ENCODE data around the gene TMEM33.
A peak's percentile ranks its signal among the peaks of the same experiment; 100 is the strongest.

The TMEM33 gene

DNA sequence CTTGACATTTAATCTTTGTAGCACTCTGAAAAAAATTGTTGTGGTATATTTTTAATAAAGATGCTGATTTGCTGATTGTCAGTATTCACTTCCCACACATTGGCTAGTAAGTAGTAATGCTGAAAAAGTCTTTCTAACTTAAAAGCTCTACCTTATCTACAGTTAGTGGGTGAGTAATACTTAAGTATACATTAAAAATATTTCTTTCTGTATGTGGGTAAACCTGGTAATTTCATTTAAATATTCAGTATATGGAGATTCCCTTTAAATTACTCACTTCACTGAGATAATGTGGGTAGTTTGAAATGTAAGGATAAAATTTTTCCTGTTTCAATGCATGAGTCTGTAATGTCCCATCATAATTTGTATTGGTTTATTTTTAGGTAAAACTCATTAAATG lies 5.6 kb downstream of the TMEM33 start:
- FAIRE-seq: no peak

DNA sequence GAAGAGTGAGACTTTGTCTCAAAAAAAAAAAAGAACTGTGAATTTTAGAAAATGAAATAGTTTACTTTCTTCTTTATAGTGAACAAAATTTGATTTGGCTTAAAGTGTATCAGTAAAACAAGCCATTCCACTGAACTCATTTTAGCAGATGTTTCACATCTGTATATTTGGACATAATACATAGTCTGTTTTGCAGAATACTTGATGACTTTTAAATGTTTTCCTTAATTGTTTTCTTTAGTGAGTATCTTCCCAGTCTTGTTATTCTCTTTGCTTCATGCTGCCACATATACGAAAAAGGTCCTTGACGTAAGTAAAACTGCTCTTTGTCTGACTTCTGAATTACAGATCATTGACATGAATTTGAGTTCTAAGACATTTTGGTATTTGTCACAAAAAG lies 8.3 kb downstream of the TMEM33 start:
- FAIRE-seq: no peak

DNA sequence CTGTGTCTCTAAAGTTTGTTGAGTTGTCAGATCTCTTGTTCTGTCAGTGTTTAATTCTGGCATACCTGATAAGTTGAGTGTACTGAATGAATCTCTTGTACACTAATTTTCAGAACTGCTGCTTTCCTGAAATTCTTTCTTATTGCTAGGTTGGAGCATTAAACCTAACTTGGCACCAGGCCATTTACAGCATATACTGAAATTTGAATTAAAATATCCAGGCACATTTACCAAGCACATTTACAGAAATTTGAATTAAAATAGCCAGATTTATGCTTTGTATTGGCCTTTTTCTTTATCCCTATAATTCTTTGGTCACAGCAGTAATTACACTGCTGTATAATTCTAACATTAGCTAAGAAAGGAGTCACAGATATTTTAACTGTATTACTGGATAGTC lies 8.9 kb downstream of the TMEM33 start:
- no peak for FAIRE-seq

DNA sequence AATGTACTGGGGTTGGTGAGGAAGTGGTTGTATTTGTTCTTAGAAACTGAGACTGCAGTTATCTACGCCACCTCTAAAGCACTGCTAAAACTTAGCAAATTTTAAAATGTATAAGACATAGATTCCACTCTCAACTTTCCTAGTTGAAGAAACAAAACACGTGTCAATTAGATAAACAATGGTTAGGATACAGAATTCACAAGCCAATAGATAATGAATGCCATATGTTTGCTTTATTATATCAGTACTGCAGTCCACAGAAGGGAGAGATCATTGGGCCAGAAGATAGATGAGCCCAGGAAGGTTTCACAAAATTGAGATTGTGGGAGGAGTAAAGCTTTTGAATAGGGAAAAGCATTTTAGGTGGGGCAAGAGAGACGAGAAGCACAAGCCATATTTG lies 14.3 kb downstream of the TMEM33 start:
- no peak for FAIRE-seq

DNA sequence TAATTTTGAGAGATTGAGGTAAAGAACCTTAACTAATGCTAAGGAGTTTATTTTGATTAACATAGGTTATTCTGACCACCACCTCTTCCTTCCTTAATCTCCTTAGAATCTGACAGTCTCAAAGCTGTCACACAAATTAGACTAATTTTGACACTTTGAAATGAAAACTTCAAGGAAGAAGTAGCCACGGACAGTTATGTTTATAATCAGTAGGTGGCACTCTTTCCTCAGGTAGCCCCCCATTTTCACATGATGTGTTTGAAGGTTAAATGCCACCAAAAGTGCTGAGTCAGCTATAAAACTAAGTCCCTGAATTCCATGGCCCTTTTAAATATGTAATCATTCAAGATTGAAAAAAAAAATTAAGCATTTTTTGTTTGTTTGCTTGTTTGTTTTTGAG lies 22.4 kb downstream of the TMEM33 start:
- FAIRE-seq: no peak

DNA sequence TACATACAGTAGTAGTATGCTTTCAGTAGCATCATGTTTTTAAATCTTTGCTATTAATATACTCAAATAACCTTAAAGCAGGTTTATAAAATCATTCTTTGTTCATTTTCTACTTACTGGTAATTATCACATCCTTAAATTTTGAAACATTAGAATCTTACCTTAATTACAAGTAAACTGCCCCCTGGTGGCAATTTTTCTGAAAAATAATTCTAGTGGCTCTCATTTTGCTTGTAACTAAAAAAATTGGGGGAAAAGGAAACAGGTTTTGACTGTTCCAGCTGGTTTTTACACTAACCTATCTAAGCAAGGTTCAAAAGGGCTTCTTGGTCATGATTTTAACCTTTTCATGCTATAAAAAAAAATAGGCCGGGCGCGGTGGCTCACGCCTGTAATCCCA lies 27.9 kb downstream of the TMEM33 start:
- no peak for FAIRE-seq

DNA sequence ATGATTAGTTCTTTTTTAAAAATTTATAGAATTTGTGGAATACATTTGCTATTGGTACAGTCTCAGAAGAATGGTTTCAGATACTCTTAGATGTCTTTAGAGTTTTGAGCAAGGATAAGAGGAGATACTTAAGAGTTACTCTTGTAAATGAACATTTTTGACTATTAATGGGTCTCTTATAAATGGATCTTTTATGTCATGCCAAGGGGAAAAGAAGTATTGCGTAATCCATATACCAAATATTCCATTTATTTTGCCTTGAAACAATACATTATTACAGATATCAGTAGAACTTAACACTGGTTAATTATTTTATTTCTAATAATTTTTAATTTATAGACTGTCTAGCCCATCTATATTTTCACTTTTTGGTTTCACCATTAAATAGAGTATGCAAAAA lies 29.2 kb downstream of the TMEM33 start:
- FAIRE-seq: no peak

DNA sequence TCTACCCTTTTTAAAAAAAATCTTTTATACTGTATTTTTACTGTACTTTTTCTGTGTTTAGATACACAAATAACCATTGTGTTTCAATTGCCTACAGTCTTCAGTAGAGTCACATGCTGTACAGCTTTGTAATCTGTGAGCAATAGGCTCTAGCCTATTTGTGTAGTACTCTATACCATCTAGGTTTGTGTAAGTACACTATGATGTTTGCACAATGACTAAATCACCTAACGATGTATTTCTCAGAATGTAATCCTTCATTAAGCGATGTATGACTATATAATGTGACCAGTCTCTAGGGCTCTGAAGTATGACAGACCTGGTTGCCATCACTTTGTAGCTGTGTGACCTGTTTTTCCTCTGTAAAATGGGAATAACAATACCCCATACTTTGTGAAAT lies 32.2 kb downstream of the TMEM33 start:
- no peak for FAIRE-seq

DNA sequence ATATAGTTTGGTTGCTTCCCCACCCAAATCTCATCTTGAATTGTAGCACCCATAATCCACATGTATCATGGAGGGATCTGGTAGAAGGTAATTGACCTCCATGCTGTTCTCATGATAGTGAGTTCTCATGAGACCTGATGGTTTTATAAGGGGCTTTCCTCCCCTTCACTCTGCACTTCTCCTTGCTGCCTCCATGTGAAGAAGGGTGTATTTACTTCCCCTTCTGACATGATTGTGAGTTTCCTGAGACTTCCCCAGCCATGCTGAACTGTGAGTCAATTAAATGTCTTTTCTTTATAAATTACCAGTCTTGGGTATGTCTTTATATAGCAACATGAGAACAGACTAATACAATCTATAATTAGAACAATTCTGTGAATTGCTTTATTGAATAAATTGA lies 34.4 kb downstream of the TMEM33 start:
- FAIRE-seq: no peak

DNA sequence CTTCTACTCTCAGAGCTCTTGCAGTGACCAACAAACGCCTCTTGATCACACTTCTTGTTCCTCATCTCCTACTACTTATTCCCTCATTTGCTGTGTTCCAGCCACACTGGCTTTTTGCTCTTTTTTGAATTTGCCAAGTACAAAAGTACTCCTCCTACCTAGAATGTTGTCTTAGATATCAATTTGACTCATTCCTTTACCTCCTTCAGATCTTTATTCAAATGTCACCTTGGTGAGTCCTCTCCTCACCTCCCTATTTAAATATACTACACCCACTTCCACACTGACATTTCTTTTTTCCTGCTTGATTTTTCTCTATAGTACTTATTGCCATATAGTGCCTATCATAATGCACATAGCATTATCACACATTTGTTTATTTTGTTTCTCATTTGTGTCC lies 40.1 kb downstream of the TMEM33 start:
- no peak for FAIRE-seq

DNA sequence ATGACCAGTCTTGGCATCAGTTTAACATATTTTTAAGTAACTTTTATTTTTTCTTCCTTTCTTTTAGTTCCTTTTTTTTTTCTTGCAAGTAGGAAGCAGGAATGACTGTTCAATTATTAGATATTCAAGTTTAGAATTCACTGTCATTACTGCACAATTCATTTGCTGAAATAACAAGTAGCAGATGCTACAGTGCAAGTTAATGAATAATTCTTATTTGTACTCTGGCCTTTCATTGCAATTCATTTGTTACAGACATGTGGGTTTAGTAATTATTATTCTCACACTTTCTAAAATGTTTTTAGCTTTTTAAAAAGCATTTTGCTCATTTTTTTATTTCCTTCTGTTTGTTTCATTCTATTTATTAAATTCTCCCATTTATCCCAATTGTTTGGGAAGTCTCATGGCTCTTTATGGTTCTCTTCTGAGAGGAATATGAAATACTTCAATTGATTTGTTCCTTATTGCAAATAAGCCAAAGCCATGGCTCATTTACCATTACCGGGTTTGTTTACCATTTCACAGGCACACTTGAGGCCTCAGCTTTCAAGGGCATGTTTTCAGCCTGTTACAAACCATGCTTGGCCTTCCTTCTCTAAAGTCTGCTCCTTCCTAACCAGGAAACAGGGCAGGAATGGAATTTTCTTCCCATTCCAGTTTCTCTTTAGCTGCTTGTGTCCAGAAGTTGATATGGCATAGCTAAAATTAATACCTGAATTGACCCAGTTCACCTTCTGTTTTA lies 41.7 kb downstream of the TMEM33 start:
- no peak for FAIRE-seq

DNA sequence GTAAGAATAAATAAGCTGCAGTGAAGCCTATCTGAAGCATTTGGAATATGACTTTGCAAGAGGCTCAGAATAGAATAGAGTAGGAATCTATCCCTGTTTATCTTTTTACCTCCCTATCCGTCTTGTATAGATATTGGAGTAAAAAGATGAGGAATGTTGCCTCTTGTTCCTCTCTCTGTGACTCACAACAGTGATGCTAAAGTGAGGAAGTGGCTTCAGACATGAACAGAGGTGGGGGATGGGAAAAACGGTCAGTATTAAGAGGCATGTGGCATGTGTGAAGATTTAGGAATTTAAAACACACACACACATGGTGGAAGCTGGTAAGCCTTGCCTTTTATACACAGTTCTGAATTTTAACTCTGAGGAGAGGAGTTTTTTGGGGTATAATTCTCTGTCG lies 42.5 kb downstream of the TMEM33 start:
- no peak for FAIRE-seq

DNA sequence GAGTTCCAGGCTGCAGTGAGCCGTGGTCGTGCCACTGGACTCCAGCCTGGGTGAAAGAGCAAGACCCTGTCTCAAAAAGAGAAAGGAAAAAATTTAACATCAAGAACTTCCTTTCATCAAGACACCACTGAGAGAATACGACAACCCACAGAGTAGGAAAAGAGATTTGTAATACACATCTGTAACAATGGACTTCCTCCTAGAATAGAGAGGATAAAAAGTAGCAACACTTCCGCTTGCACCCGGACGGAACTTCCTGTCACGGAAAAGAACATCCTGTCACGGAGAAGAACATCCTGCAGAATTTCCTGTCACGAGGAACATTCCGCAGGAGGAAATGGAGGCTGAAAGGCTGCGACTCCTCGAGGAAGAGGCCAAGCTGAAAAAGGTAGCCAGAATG lies 46.2 kb downstream of the TMEM33 start, which contains the start of gene DCAF4L1:
Gene DCAF4L1, plus strand, starts transcription at position 301 of the 400 bp plus-strand sequence. Its CDS starts 37 bp downstream, at position 338.
- FAIRE-seq: no peak

DNA sequence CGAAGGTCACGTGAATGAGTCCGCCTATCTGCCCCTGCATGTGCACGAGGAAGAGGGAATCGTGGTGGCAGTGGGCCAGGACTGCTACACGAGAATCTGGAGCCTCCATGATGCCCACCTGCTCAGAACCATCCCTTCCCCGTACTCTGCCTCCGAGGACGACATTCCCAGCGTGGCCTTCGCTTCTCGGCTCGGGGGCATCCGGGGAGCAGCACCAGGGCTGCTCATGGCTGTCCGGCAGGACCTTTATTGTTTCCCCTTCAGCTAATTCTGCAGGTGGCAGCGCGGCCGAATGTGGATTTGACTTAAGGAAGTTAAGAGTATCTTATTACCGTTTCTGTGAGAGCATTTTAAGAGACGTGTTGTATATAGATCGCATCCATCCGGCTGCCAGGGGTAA lies 47.5 kb downstream of the TMEM33 start:
- FAIRE-seq: no peak

DNA sequence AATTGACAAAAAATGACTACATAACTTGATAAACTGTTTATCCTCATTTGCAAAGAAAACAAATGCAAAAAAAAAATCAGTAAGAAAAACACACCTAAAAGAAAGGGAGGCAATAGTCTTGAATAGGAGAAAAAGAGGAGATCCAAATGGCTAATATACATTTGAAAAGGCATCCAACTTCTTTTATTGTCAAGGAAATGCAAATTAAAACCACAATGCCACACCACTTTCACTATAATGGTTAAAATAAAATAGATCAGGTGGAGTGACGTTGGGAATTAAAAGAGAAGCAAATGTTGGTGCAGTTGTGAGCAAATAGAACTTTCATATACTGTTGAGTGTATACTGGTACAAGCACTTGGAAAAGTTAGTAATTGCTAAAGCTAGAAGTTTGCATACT lies 49.9 kb downstream of the TMEM33 start:
- no peak for FAIRE-seq

DNA sequence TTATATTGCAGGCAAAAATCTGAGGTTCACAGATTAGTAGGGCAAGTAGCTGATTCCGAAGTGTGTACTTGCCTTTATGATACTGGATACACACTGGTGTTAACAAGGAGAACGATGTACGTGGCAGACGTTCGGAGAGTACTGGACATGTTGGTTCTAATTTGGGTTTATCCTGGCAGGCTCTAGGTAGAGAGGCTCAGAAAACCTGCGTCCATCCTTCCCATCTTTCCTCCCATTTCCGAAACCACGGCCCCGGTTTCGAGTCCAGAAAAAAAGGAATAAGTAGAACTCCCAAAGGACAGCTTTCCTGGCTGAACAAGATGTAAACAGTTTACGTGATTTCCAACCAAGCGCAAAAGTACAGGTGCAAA lies 54.8 kb downstream of the TMEM33 start:
- no peak for FAIRE-seq

DNA sequence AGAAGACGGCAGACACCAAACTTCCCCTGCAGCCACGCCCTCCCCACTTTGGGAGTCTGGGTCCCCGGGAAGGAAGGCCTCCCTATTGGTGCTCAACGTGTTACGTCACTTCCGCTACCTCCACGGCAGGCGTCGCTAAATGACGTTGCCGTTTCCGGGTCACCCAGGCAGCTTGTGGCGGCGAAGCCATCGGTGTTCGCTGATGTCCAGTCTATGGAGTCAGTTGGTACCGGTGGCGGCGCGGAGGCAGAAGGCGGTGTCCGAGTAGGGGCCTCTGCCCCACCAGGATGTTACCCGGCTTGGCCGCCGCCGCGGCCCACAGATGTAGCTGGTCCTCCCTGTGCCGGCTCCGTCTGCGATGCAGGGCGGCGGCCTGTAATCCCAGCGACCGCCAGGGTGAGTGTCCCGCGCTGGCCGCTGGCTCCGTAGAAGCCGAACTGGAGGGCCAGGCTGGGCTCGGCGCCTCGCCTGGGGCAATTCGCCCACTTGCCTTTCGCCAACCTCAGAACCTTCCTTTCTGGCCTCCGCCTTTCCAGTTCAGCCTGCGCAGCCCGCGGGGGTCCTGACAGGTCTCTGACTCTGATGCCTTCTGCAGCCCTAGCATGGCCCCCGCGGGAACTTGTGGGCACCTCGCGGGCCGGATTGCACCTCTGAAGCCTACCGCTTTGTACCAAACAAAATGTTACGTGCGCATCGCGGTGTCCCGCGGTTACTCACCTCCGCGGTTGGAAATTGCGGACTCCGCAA lies 55.3 kb downstream of the TMEM33 start, which contains the start of gene SLC30A9:
Gene SLC30A9, plus strand, starts transcription at position 166 of the 747 bp plus-strand sequence. Its CDS starts 122 bp downstream, at position 288.
- no peak for FAIRE-seq

DNA sequence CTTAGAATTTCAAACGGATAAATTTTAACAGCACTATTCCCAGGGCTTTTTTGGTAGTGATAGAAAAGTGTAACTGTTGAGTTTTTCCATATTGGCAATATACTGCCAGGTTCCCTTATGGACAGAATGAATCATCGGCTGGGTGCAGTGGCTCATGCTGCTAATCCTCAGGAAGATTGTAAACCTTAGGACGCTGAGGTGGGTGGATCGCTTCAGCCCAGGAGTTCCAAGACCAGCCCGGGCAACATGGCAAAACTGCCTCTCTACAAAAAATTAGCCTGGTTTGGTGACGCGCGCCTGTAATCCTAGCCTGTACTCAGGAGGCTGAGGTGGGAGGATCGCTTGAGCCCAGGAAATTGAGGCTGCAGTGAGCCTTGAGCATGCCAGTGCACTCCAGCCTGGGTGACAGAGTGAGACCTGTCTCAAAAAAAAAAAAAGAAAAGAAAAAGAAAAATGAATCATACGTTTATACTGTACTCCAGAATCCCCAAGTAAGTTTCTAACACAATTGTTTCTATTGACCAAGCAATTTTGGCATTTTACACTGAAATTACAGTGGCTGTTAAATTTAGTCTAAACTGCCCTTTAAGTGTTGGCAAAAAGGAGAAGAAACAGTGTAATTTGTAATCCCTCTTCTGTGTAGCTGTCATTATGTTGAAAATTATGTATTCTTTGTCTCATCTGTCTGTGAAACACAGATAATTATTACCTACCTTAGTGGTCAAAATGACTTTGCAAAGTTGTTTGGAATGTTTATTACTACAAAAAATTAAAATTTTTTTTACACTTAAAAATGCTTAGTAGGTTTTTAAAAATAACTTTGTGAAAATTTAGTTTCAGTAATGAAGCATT lies 56.9 kb downstream of the TMEM33 start:
- FAIRE-seq: no peak

DNA sequence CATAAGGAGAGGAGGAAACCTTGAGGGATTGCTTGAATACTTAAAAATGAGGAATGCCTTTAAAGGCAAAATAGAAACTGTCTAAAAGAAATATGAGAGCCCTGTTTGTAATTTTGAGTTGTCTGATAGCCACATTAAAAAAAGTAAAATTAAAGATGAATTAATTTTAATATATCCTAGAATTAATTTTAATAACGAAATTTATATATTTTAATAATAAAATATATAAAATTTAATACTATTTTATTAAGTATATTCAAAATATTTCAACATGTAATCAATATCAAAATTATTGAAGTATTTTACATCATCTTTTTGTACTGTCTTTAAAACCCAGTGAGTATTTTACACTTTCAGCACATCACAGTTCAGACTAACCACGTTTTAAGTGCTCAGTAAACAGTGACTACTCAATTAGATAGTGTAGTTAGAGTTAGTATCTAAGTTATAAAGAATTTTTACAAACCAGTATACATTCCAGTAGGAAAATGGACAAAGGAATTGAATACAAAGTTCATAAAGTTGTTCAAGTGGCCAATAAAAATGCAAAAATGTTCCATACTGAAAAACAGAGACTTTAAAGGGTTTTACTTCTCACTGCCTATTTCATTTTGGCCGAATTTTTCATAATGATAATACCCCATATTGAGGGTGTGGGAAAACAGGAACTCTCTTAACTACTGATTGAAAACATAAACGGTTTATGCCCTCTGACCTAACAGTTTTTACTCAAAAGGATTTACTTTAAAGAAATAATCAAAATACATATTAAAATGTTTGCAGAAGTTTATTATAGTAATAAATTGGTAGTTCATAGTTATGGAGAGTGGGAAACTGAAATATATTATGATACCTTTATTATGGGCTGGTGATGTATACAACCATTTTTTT lies 58.0 kb downstream of the TMEM33 start:
- FAIRE-seq: peak; percentile 47

DNA sequence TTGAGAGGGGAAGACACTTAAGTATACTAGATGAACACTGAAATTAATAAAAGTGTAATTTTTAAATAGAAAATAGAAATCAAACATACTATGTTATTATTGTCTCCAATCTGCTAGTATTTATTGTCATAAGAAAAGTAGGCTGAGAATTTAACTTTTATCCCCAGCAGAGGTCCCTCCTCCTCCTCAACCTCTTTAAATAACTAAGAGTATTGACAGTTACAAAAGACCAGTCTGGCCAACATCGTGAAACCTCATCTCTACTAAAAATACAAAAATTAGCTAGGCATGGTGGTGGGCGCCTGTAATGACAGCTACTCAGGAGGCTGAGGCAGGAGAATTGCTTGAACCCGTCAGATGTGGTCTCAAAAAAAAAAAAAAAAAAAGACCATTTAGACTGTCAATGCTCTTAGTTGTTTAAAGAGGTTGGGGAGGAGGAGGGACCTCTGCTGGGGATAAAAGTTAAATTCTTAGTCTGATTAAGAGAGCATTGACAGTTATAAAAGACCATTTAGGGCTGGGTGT lies 59.3 kb downstream of the TMEM33 start:
- FAIRE-seq: no peak

DNA sequence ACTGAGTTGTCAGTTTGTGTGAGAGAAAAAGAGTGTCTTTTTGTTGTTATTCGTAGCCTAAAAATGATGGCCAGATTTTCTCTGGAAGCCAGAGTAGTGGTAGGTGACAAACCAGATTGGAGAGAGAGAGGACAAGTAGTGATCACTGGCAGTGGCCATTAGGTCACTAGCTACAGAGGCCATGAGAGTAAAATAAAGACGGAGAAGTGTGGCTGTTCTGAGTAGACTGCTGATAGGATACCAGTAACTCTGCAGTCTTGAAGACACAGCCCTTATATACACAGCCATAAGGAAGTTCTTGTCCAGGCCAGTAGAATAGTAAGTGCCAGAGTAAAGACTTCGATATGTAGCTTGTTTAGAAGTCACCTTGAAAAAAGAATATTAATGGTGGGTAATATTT lies 62.8 kb downstream of the TMEM33 start:
- no peak for FAIRE-seq

DNA sequence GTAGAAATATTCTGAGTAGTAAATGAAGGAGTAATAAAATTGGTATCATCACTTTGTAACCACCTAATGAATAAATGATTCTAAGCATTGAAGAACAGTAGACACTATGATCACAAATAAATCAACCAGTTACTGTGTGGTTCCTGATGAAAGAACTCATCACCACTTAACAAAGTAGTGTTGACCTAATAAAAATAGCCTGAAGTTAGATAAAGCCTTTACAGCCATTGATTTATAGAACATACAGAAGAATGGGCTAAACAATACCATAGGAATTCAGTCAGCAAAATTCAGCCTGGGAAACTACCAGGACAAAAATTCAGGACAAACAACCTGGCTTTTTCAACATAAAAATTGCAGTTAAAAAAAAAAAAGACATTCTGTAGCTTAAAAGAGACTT lies 64.1 kb downstream of the TMEM33 start:
- FAIRE-seq: no peak

Measured in colon (tissue), 2 donors.